MCF 10A (cell line): ENCODE measurements around the gene HOXA2. TPM values are rescaled to one million over a fixed set of nuclear protein-coding genes. Genes with fewer than 3 reads are reported as not detected.

Source experiments
- BruUV-seq: library from RNA; stranded (reverse); fragments of 400-500 nt; replicated peaks from 2 replicates; lab custom pipeline; 2021; lab: Mats Ljungman, UMichigan
- CTCF ChIA-PET: fragments of 300-600 bp; sonication (Branson Sonifier 250); formaldehyde crosslinking; extraction: SDS; loops from one replicate; lab custom pipeline; 2021; ENCODE audit warnings: antibody characterized with exemption, inconsistent platforms; lab: Yijun Ruan, JAX
- POLR2A ChIA-PET: fragments of 300-600, 350-650 bp; sonication (Branson Sonifier 250); formaldehyde crosslinking; extraction: SDS; loops from one replicate; lab custom pipeline; 2020; ENCODE audit warnings: antibody characterized with exemption, inconsistent platforms; lab: Yijun Ruan, JAX
- DNase-seq: peaks from one replicate; pipeline ENCODE4 v3.0.0-alpha.2; 2018; ENCODE audit not compliant: unreplicated experiment
- H3K27ac Mint-ChIP-seq: one replicate; pipeline ENCODE4 v1.8.0; 2022; ENCODE audit warnings: mild to moderate bottlenecking, low read depth, mixed read lengths; ENCODE audit not compliant: unreplicated experiment
- H3K27me3 Mint-ChIP-seq: one replicate; pipeline ENCODE4 v1.8.0; 2022; ENCODE audit warnings: mixed read lengths; ENCODE audit not compliant: insufficient read depth, unreplicated experiment
- H3K36me3 Mint-ChIP-seq: one replicate; pipeline ENCODE4 v1.8.0; 2022; ENCODE audit warnings: mild to moderate bottlenecking, moderate library complexity, mixed read lengths; ENCODE audit not compliant: insufficient read depth, unreplicated experiment
- H3K4me1 Mint-ChIP-seq: one replicate; pipeline ENCODE4 v1.8.0; 2022; ENCODE audit warnings: mixed read lengths; ENCODE audit not compliant: insufficient read depth, unreplicated experiment
- H3K4me3 Mint-ChIP-seq: one replicate; pipeline ENCODE4 v1.8.0; 2022; ENCODE audit warnings: mild to moderate bottlenecking, moderate library complexity, mixed read lengths; ENCODE audit not compliant: unreplicated experiment
- H3K9me3 Mint-ChIP-seq: one replicate; pipeline ENCODE4 v1.8.0; 2022; ENCODE audit warnings: mixed read lengths; ENCODE audit not compliant: unreplicated experiment
- CTCF ChIP-seq: fragments of 200-600 bp; IDR thresholded peaks from one replicate; pipeline ENCODE4 v1.8.0; 2022; ENCODE audit warnings: antibody characterized with exemption, mild to moderate bottlenecking; ENCODE audit not compliant: unreplicated experiment
- intact Hi-C: fragments of 100-400 bp; cut with micrococcal nuclease; formaldehyde crosslinking; loops from 2 replicates; pipeline ENCODE4 v1.14.1; 2022
- total RNA-seq: library from RNA; stranded (reverse); gene quantifications from 2 replicates; pipeline ENCODE4 v1.2.3, GENCODE V29; 2022

Gene HOXA2
- total RNA-seq, 1 experiment from 2014 or later, result 1.4 TPM

GRCh38 chr7:27112361-27112760, 9.9 kb upstream of the HOXA2 start:
- H3K27me3 Mint-ChIP-seq, result no peaks in the 10 kb centered on the region
- POLR2A ChIA-PET, result interaction anchor here (0.8 to 15.3 kb wide), 12 partner anchors 8 to 914 kb away, joined by 3 to 485 read pairs (median 8); partner anchors contain the start of genes HOXA1, HOXA5 and SKAP2
- no peak for TF ChIP-seq CTCF
- CTCF ChIA-PET, result interaction anchor here (0.6 to 1.5 kb wide), 5 partner anchors 13 to 1171 kb away, joined by 3 to 6 read pairs (median 4); no protein-coding TSS in a partner anchor
- intact Hi-C loops, result no loop called here
- peaks cover 30% of the 10 kb centered on the region for H3K4me1 Mint-ChIP-seq
- no peaks in the 10 kb centered on the region for H3K9me3 Mint-ChIP-seq
- H3K4me3 Mint-ChIP-seq, result peak overlapping the region; percentile 80
- peaks cover 29% of the 10 kb centered on the region for H3K36me3 Mint-ChIP-seq
- no peak for DNase-seq
- no TSS peak for BruUV-seq
- H3K27ac Mint-ChIP-seq, result peak overlapping the region; percentile 90

GRCh38 chr7:27111751-27112277, 9.3 kb upstream of the HOXA2 start:
- no peak for DNase-seq
- BruUV-seq, result no TSS peak

GRCh38 chr7:27111042-27111750, 8.7 kb upstream of the HOXA2 start:
- Mint-ChIP-seq H3K9me3 (no peaks in the 10 kb centered on the region), H3K4me1 (peaks cover 29% of the 10 kb centered on the region), H3K27me3 (no peaks in the 10 kb centered on the region), H3K36me3 (peaks cover 34% of the 10 kb centered on the region), H3K4me3 (peak overlapping the region; percentile 80), H3K27ac (peak overlapping the region; percentile 90)
- CTCF ChIA-PET, result interaction anchor here (0.5 to 1.9 kb wide), 14 partner anchors 11 to 257 kb away, joined by 3 to 9 read pairs (median 5); partner anchors contain the start of genes HOXA4 and HOXA5
- peak; percentile 95 for DNase-seq
- POLR2A ChIA-PET, result interaction anchor here (0.6 to 15.3 kb wide), 19 partner anchors 8 to 906 kb away, joined by 3 to 238 read pairs (median 3); partner anchors contain the start of genes HOXA1, HOXA4 and SKAP2
- intact Hi-C loops, result loop anchor here (1.0 kb wide), 1 partner anchor 12 kb away; no protein-coding TSS in a partner anchor
- TF ChIP-seq CTCF, result no peak
- BruUV-seq, result no TSS peak

More at GRCh38 chr7:27111751-27112277, 9.3 kb upstream of the HOXA2 start:
- intact Hi-C loops, result loop anchor here (1.0 kb wide), 1 partner anchor 13 kb away; no protein-coding TSS in a partner anchor
- no peaks in the 10 kb centered on the region for H3K27me3 Mint-ChIP-seq
- no peaks in the 10 kb centered on the region for H3K9me3 Mint-ChIP-seq
- H3K27ac Mint-ChIP-seq, result peak overlapping the region; percentile 90
- H3K36me3 Mint-ChIP-seq, result peaks cover 31% of the 10 kb centered on the region
- H3K4me3 Mint-ChIP-seq, result peak overlapping the region; percentile 80
- H3K4me1 Mint-ChIP-seq, result peaks cover 31% of the 10 kb centered on the region
- POLR2A ChIA-PET, result interaction anchor here (0.6 to 15.3 kb wide), 11 partner anchors 10 to 255 kb away, joined by 3 to 485 read pairs (median 129); partner anchors contain the start of genes HOXA1, HOXA4, HOXA5 and SKAP2
- no peak for TF ChIP-seq CTCF
- CTCF ChIA-PET, result interaction anchor here (0.6 to 1.9 kb wide), 6 partner anchors 19 to 258 kb away, joined by 3 to 9 read pairs (median 5); partner anchors contain the start of genes HOXA4 and HOXA5
